ENCODE measurements around the gene SETX. TPM values are rescaled to one million over a fixed set of nuclear protein-coding genes. Genes with fewer than 3 reads are reported as not detected.

The SETX gene
- total and polyA plus RNA-seq, 2 of the 13 experiments (the other 11 are each of a cell fraction or from before 2014, with no cell fraction given): 13.2 to 39.0 TPM

DNA sequence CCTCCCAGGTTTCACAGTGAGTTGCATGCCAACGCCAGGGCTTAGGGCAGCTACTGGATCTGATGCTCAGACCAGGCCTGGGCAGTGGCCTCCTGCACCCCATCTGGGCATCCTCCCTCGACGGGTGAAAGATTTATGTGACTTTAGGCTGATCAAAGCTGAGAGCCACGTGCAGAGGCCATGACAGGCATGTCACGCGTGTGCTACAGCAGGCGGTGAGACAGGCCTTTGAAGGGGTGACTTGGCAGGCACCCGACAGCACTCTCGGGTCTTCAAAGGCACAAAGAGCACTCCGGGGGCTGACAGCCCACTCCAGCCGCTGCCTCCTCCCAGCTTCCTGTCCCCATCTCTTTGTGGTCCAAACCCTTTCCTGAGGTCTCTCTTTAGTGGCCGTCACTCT is 126.7 kb downstream of the SETX start:
- no peak for ATAC-seq
- Histone ChIP-seq H2AFZ (ENCODE audit: low read length) (no peak overlapping the region), H4K20me1 (ENCODE audit: insufficient read depth, low read length) (no peaks in the 10 kb centered on the region), H3K36me3 (replicated peaks in 1 of 2; ENCODE audit: control insufficient read depth in 1 of 2, insufficient read depth in 2 of 2, low read length in 2 of 2) (no peaks in the 10 kb centered on the region), H3K9ac (ENCODE audit: insufficient read depth, low read depth, low read length) (no peak overlapping the region), H3K4me3 (replicated peaks in 1 of 3; ENCODE audit: insufficient read depth in 1 of 3, low read depth in 2 of 3, low read length in 3 of 3) (no peak overlapping the region), H3K27ac (ENCODE audit: extremely low read length, insufficient read depth, low read length) (no peak overlapping the region), H3K9me3 (ENCODE audit: low read length) (no peaks in the 10 kb centered on the region), H3K4me2 (ENCODE audit: low read depth, low read length) (no peak overlapping the region), H3K4me1 (ENCODE audit: insufficient read depth, low read length) (no peaks in the 10 kb centered on the region), H3K27me3 (ENCODE audit: control insufficient read depth in 1 of 2, insufficient read depth in 2 of 2, low read length in 2 of 2) (peaks cover 14 to 80% of the 10 kb centered on the region in 2 experiments; a peak in 4 of 5 replicates), H3K79me2 (ENCODE audit: insufficient read depth, low read length) (no peaks in the 10 kb centered on the region)
- intact Hi-C loops (cut with micrococcal nuclease; ENCODE audit: unreplicated experiment): no loop called here
- 0% methylated on average over 1 of the region's 12 CpGs for WGBS (ENCODE audit: low lambda C conversion rate)
- ChIA-PET CTCF (ENCODE audit: low intra/inter-chr PET ratio, low total read pairs) (no interaction called here), POLR2A (no interaction called here)
- no TSS peak for BruUV-seq (replicated peaks)
- DNase-seq (ENCODE audit: low spot score): no peak
- no peak for FAIRE-seq
- peak; percentile 72; the same call in 1 of the 2 replicates for TF ChIP-seq BHLHE40 (IDR thresholded peaks at IDR 0.05; ENCODE audit: low read length)
- TF ChIP-seq ZNF703 (CRISPR knock-in tag; IDR thresholded peaks at IDR 0.05; ENCODE audit: borderline replicate concordance): no peak
- no peak for TF ChIP-seq DBP (CRISPR knock-in tag; IDR thresholded peaks at IDR 0.05; ENCODE audit: not compliant biosample characterization)
- in situ Hi-C loops (cut with HindIII; ENCODE audit: extremely low pct_ligation_motif_present, low pct_unique_long_range_greater_than_20kb): loop anchor here (25.0 kb wide), 1 partner anchor 641 kb away; no protein-coding TSS in a partner anchor

- intact Hi-C loops (cut with micrococcal nuclease; ENCODE audit: unreplicated experiment) (no loop called here), in situ Hi-C loops (cut with HindIII; ENCODE audit: extremely low pct_ligation_motif_present, low pct_unique_long_range_greater_than_20kb) (loop anchor here (25.0 kb wide), 1 partner anchor 640 kb away; no protein-coding TSS in a partner anchor)
- no peaks in the 10 kb centered on the region for H4K20me1 ChIP-seq (ENCODE audit: insufficient read depth, low read length)
- BruUV-seq (replicated peaks): no TSS peak
- no peak overlapping the region for H3K4me2 ChIP-seq (ENCODE audit: low read depth, low read length)
- H3K36me3 ChIP-seq (replicated peaks in 1 of 2; ENCODE audit: control insufficient read depth in 1 of 2, insufficient read depth in 2 of 2, low read length in 2 of 2): no peaks in the 10 kb centered on the region
- no peak overlapping the region for H3K4me3 ChIP-seq (replicated peaks in 1 of 3; ENCODE audit: insufficient read depth in 1 of 3, low read depth in 2 of 3, low read length in 3 of 3)
- no peak overlapping the region for H3K27ac ChIP-seq (ENCODE audit: extremely low read length, insufficient read depth, low read length)
- H3K4me1 ChIP-seq (ENCODE audit: insufficient read depth, low read length): no peaks in the 10 kb centered on the region
- 31% methylated on average over 7 of the region's 34 CpGs for WGBS (ENCODE audit: low lambda C conversion rate)
- peaks cover 12 to 80% of the 10 kb centered on the region in 2 experiments; a peak in 4 of 5 replicates for H3K27me3 ChIP-seq (ENCODE audit: control insufficient read depth in 1 of 2, insufficient read depth in 2 of 2, low read length in 2 of 2)
- no peak overlapping the region for H2AFZ ChIP-seq (ENCODE audit: low read length)
- ChIA-PET POLR2A (no interaction called here), CTCF (ENCODE audit: low intra/inter-chr PET ratio, low total read pairs) (no interaction called here)
- no peak for FAIRE-seq
- 0 out of 2 replicates have a peak, but pooled peaks have one; percentile 68 for TF ChIP-seq EZH2 (conservative IDR thresholded peaks at IDR 0.05; ENCODE audit: low read depth, low read length)
- TF ChIP-seq, protein P1, sequence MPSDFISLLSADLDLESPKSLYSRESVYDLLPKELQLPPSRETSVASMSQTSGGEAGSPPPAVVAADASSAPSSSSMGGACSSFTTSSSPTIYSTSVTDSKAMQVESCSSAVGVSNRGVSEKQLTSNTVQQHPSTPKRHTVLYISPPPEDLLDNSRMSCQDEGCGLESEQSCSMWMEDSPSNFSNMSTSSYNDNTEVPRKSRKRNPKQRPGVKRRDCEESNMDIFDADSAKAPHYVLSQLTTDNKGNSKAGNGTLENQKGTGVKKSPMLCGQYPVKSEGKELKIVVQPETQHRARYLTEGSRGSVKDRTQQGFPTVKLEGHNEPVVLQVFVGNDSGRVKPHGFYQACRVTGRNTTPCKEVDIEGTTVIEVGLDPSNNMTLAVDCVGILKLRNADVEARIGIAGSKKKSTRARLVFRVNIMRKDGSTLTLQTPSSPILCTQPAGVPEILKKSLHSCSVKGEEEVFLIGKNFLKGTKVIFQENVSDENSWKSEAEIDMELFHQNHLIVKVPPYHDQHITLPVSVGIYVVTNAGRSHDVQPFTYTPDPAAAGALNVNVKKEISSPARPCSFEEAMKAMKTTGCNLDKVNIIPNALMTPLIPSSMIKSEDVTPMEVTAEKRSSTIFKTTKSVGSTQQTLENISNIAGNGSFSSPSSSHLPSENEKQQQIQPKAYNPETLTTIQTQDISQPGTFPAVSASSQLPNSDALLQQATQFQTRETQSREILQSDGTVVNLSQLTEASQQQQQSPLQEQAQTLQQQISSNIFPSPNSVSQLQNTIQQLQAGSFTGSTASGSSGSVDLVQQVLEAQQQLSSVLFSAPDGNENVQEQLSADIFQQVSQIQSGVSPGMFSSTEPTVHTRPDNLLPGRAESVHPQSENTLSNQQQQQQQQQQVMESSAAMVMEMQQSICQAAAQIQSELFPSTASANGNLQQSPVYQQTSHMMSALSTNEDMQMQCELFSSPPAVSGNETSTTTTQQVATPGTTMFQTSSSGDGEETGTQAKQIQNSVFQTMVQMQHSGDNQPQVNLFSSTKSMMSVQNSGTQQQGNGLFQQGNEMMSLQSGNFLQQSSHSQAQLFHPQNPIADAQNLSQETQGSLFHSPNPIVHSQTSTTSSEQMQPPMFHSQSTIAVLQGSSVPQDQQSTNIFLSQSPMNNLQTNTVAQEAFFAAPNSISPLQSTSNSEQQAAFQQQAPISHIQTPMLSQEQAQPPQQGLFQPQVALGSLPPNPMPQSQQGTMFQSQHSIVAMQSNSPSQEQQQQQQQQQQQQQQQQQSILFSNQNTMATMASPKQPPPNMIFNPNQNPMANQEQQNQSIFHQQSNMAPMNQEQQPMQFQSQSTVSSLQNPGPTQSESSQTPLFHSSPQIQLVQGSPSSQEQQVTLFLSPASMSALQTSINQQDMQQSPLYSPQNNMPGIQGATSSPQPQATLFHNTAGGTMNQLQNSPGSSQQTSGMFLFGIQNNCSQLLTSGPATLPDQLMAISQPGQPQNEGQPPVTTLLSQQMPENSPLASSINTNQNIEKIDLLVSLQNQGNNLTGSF (CRISPR knock-in tag; IDR thresholded peaks at IDR 0.05): no peak
- no peak for TF ChIP-seq ZNF451 (CRISPR knock-in tag; IDR thresholded peaks at IDR 0.05)
- TF ChIP-seq MNT (IDR thresholded peaks at IDR 0.05): peak; percentile 100
- H3K9ac ChIP-seq (ENCODE audit: insufficient read depth, low read depth, low read length): no peak overlapping the region
- no peak for DNase-seq (ENCODE audit: low spot score)
- no peaks in the 10 kb centered on the region for H3K79me2 ChIP-seq (ENCODE audit: insufficient read depth, low read length)
- no peak for ATAC-seq
- no peaks in the 10 kb centered on the region for H3K9me3 ChIP-seq (ENCODE audit: low read length)
Observed at GRCh38 chr9:132226571-132227430, 128.0 kb downstream of the SETX start.
